CD4-positive, alpha-beta T cell (primary cell): Measurements from ENCODE around the gene LPP. TPM values are rescaled to one million over a fixed set of nuclear protein-coding genes. Genes with fewer than 3 reads are reported as not detected.

ENCODE experiments used
- ATAC-seq: fragments of 200-7000 bp; cut with Tn5 transposase; one replicate; pipeline ENCODE4 v1.10.0; 2022; ENCODE audit warnings: mild to moderate bottlenecking; ENCODE audit not compliant: poor library complexity
- CTCF ChIA-PET: fragments of 350-600 bp; sonication (Branson Sonifier 250); formaldehyde crosslinking; loops from one replicate; lab custom pipeline; 2021; ENCODE audit warnings: antibody characterized with exemption, inconsistent platforms; lab: Charles Lee
- POLR2A ChIA-PET: fragments of 350-600 bp; sonication (Branson Sonifier 250); formaldehyde crosslinking; loops from one replicate; lab custom pipeline; 2021; ENCODE audit warnings: antibody characterized with exemption, inconsistent platforms; lab: Charles Lee
- DNase-seq, 14 experiments: peaks; one replicate each; pipeline ENCODE4 v3.0.0-alpha.2; 2013 to 2020; ENCODE audit warnings: mixed read lengths in 2 of 14
- H3K27ac ChIP-seq, 2 donors: one replicate each; pipeline versions ENCODE4 v1.5.1 to v1.7.0; 2013; ENCODE audit warnings: low read length in 2 of 2, low read depth in 1 of 2, mild to moderate bottlenecking in 1 of 2
- H3K27me3 ChIP-seq, 2 experiments: 1 replicate in 1 of 2; 2 replicates in 1 of 2; pipeline versions ENCODE4 v1.6.1 to v1.7.0; 2013; ENCODE audit warnings: low read length in 2 of 2, control low read depth in 1 of 2, mild to moderate bottlenecking in 1 of 2, moderate library complexity in 1 of 2; ENCODE audit not compliant: insufficient read depth in 2 of 2, control insufficient read depth in 1 of 2
- H3K36me3 ChIP-seq: one replicate; pipeline ENCODE4 v1.6.1; 2013; ENCODE audit warnings: low read length, control low read depth; ENCODE audit not compliant: insufficient read depth
- H3K4me1 ChIP-seq: one replicate; pipeline ENCODE4 v1.6.1; 2013; ENCODE audit warnings: low read length, control low read depth; ENCODE audit not compliant: insufficient read depth
- H3K4me3 ChIP-seq: one replicate; pipeline ENCODE4 v1.5.1; 2013; ENCODE audit warnings: mild to moderate bottlenecking, low read length, moderate library complexity
- H3K9me3 ChIP-seq, 2 experiments: 1 replicate in 1 of 2; 2 replicates in 1 of 2; pipeline versions ENCODE4 v1.6.1 to v1.7.0; 2013; ENCODE audit warnings: low read length in 2 of 2, mild to moderate bottlenecking in 2 of 2, control low read depth in 1 of 2, moderate library complexity in 1 of 2; ENCODE audit not compliant: control insufficient read depth in 1 of 2, insufficient read depth in 1 of 2
- H3K27ac Mint-ChIP-seq: one replicate; pipeline ENCODE4 v1.8.0; 2020; ENCODE audit warnings: mixed read lengths
- H3K27me3 Mint-ChIP-seq: one replicate; pipeline ENCODE4 v1.8.0; 2021; ENCODE audit warnings: mixed read lengths
- H3K36me3 Mint-ChIP-seq: one replicate; pipeline ENCODE4 v1.8.0; 2021; ENCODE audit warnings: low read depth, mixed read lengths
- H3K4me1 Mint-ChIP-seq: one replicate; pipeline ENCODE4 v1.8.0; 2021; ENCODE audit warnings: low read depth, mixed read lengths
- H3K4me3 Mint-ChIP-seq: one replicate; pipeline ENCODE4 v1.8.0; 2020; ENCODE audit warnings: mild to moderate bottlenecking, mixed read lengths
- H3K9me3 Mint-ChIP-seq: one replicate; pipeline ENCODE4 v1.8.0; 2020; ENCODE audit warnings: mixed read lengths
- CTCF ChIP-seq: fragments of 200-600 bp; IDR thresholded peaks from one replicate; pipeline ENCODE4 v1.8.0; 2022; ENCODE audit warnings: antibody characterized with exemption, mild to moderate bottlenecking
- intact Hi-C, 2 experiments: fragments of 100-400 bp; cut with DNase I in 1 of 2; cut with micrococcal nuclease in 1 of 2; formaldehyde crosslinking; loops; one replicate each; pipeline versions ENCODE4 v1.15.1 to v1.9.0; 2023 to 2025; cut with DNase I, micrococcal nuclease
- total RNA-seq, 174 experiments: library from RNA in 2 of 174; stranded (reverse) in 2 of 174; gene quantifications; one replicate each; pipeline ENCODE4 v1.2.3 and lab custom pipeline; 2021 to 2026

The LPP gene
- total RNA-seq, 2 experiments from 2014 or later = 45.6 to 45.9 TPM

GRCh38 chr3:188390775-188391443 lies 237.0 kb downstream of the LPP start:
- intact Hi-C loops = no loop called here
- Histone ChIP-seq H3K27me3 (no peaks in the 10 kb centered on the region), H3K36me3 (no peaks in the 10 kb centered on the region), H3K4me1 (peaks cover 12% of the 10 kb centered on the region), H3K27ac (no peak overlapping the region), H3K9me3 (no peaks in the 10 kb centered on the region), H3K4me3 (no peak overlapping the region)
- no peak overlapping the region for H3K4me3 Mint-ChIP-seq
- no peaks in the 10 kb centered on the region for H3K27me3 Mint-ChIP-seq
- CTCF ChIA-PET = no interaction called here
- ATAC-seq (no peak), DNase-seq (no peak)
- POLR2A ChIA-PET = no interaction called here
- no peak overlapping the region for H3K27ac Mint-ChIP-seq
- H3K4me1 Mint-ChIP-seq = peaks cover 38% of the 10 kb centered on the region
- no peak for TF ChIP-seq CTCF
- H3K9me3 Mint-ChIP-seq = no peaks in the 10 kb centered on the region
- H3K36me3 Mint-ChIP-seq = no peaks in the 10 kb centered on the region

GRCh38 chr3:188391592-188391991 lies 237.6 kb downstream of the LPP start:
- Mint-ChIP-seq H3K9me3 (no peaks in the 10 kb centered on the region), H3K27ac (no peak overlapping the region), H3K4me3 (no peak overlapping the region), H3K36me3 (no peaks in the 10 kb centered on the region), H3K27me3 (no peaks in the 10 kb centered on the region), H3K4me1 (peaks cover 36% of the 10 kb centered on the region)
- no peak for TF ChIP-seq CTCF
- Histone ChIP-seq H3K27me3 (no peaks in the 10 kb centered on the region), H3K9me3 (no peaks in the 10 kb centered on the region), H3K36me3 (no peaks in the 10 kb centered on the region), H3K4me3 (no peak overlapping the region), H3K4me1 (peaks cover 12% of the 10 kb centered on the region), H3K27ac (no peak overlapping the region)
- no peak for ATAC-seq
- no peak for DNase-seq
- POLR2A ChIA-PET = no interaction called here
- intact Hi-C loops = no loop called here
- CTCF ChIA-PET = no interaction called here

GRCh38 chr3:188392076-188392475 lies 238.1 kb downstream of the LPP start:
- no peak overlapping the region for H3K27ac ChIP-seq
- no peaks in the 10 kb centered on the region for H3K9me3 ChIP-seq
- no peaks in the 10 kb centered on the region for H3K36me3 Mint-ChIP-seq
- CTCF ChIA-PET = no interaction called here
- POLR2A ChIA-PET = no interaction called here
- no peak for TF ChIP-seq CTCF
- H3K36me3 ChIP-seq = no peaks in the 10 kb centered on the region
- ATAC-seq = no peak
- intact Hi-C loops = no loop called here
- H3K4me1 Mint-ChIP-seq = peaks cover 41% of the 10 kb centered on the region
- H3K4me3 ChIP-seq = no peak overlapping the region
- H3K27me3 ChIP-seq = no peaks in the 10 kb centered on the region
- no peak overlapping the region for H3K4me3 Mint-ChIP-seq
- no peaks in the 10 kb centered on the region for H3K9me3 Mint-ChIP-seq
- no peaks in the 10 kb centered on the region for H3K27me3 Mint-ChIP-seq
- no peak for DNase-seq
- H3K27ac Mint-ChIP-seq = no peak overlapping the region
- peaks cover 12% of the 10 kb centered on the region for H3K4me1 ChIP-seq
